Left lung (tissue), 10 donors: ENCODE results near the gene IDI1. TPM values are rescaled to one million over a fixed set of nuclear protein-coding genes. Genes with fewer than 3 reads are reported as not detected.
"Not testable (repeated sequence)": the region's sequence is repeated elsewhere in the genome, so short reads cannot be mapped to it uniquely, and the experiment has no call there.

Source experiments
- ATAC-seq: fragments of 200-7000 bp; cut with Tn5 transposase; one replicate; pipeline ENCODE4 v1.9.1; 2020; ENCODE audit warnings: moderate library complexity
- DNase-seq, 4 donors: peaks; one replicate each; pipeline ENCODE4 v3.0.0-alpha.2; 2013 to 2020
- H3K27ac ChIP-seq, 2 donors: fragments of 200-600 bp; sonication (generic) in 1 of 2; one replicate each; pipeline versions ENCODE4 v1.5.0 to v1.8.0; 2020 to 2021
- H3K27me3 ChIP-seq, 2 donors: fragments of 200-600 bp; sonication (generic) in 1 of 2; one replicate each; pipeline versions ENCODE4 v1.5.0 to v1.8.0; 2020 to 2021
- H3K36me3 ChIP-seq, 2 donors: fragments of 200-600 bp; sonication (generic) in 1 of 2; one replicate each; pipeline versions ENCODE4 v1.5.0 to v1.8.0; 2020 to 2021
- H3K4me1 ChIP-seq, 2 donors: fragments of 200-600 bp; one replicate each; pipeline ENCODE4 v1.8.0; 2021
- H3K4me3 ChIP-seq, 2 donors: fragments of 200-600 bp; sonication (generic) in 1 of 2; one replicate each; pipeline versions ENCODE4 v1.5.0 to v1.8.0; 2020 to 2021; ENCODE audit warnings: mild to moderate bottlenecking in 1 of 2
- H3K9me3 ChIP-seq, 2 donors: fragments of 200-600 bp; sonication (generic) in 1 of 2; one replicate each; pipeline versions ENCODE4 v1.5.0 to v1.8.0; 2020 to 2021
- intact Hi-C, 2 donors: fragments of 100-400 bp; cut with DNase I; formaldehyde crosslinking; loops; one replicate each; pipeline versions ENCODE4 v1.11.2 to v1.14.2; 2022
- polyA plus RNA-seq, 6 donors: library from polyadenylated mRNA; unstranded; fragments of 120-200 nt; gene quantifications; one replicate each; pipeline ENCODE4 v1.2.1, GENCODE V29; 2013; ENCODE audit not compliant: insufficient read length in 6 of 6
- total RNA-seq, 2 donors: library from RNA; stranded (reverse); fragmentation: NEBNext Ultra II Directional; extraction: Animal tissue kit (Norgen Biotek cat#: 25700); gene quantifications; one replicate each; pipeline ENCODE4 v1.2.1, GENCODE V29; 2021
- TF ChIP-seq, protein P1 (sequence below), 2 donors: fragments of 200-600 bp; sonication (generic) in 1 of 2; IDR thresholded peaks; one replicate each; pipeline versions ENCODE4 v1.5.0 to v1.8.0; 2021; ENCODE audit warnings: antibody characterized with exemption in 2 of 2
- donor health status: DM: no; HTN: yes; CAD: no.
- donor health status: DM: no; HTN: no; CAD: no.

Gene IDI1
- total and polyA plus RNA-seq, 8 donors: 43.7 to 101 (median 62.6) TPM

DNA sequence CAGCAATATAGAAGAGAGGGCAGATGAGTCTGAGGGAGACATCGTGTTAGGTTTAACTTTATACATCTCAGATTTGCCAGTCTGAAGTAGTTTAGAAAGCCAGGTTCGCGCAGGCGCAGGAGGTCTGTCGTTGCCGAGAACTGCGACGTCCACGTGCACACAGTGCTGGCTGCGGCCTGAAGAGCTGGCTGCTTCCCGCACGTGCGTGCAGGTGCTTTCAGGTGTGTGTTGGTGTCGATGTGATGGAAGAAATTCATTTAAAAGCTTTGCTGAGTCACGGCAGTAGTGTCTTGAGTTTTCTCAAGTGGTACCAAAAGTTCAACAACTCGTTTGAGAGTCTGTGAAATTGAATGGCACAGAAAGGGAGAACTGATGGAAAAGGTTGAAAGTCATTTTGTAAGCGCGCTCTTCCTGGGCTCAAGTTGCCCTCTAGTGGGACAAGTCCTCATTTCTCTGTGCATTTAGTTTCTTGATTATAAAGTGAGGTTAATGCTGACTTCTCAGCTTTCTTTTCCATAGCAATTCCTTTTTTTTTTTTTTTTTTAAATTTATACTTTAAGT is 25.9 kb upstream of the IDI1 start:
- DNase-seq (peak; percentile 26 to 86 (median 76)), ATAC-seq (peak; percentile 92)
- H3K4me3 ChIP-seq: no peak overlapping the region
- no peaks in the 10 kb centered on the region for H3K27me3 ChIP-seq
- peaks cover 0 to 5% of the 10 kb centered on the region in 2 donors for H3K4me1 ChIP-seq
- TF ChIP-seq, protein P1, sequence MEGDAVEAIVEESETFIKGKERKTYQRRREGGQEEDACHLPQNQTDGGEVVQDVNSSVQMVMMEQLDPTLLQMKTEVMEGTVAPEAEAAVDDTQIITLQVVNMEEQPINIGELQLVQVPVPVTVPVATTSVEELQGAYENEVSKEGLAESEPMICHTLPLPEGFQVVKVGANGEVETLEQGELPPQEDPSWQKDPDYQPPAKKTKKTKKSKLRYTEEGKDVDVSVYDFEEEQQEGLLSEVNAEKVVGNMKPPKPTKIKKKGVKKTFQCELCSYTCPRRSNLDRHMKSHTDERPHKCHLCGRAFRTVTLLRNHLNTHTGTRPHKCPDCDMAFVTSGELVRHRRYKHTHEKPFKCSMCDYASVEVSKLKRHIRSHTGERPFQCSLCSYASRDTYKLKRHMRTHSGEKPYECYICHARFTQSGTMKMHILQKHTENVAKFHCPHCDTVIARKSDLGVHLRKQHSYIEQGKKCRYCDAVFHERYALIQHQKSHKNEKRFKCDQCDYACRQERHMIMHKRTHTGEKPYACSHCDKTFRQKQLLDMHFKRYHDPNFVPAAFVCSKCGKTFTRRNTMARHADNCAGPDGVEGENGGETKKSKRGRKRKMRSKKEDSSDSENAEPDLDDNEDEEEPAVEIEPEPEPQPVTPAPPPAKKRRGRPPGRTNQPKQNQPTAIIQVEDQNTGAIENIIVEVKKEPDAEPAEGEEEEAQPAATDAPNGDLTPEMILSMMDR (IDR thresholded peaks at IDR 0.05): peak; percentile 12 to 19
- H3K36me3 ChIP-seq: peaks cover 0 to 68% of the 10 kb centered on the region in 2 donors
- no peak overlapping the region for H3K27ac ChIP-seq
- H3K9me3 ChIP-seq: no peaks in the 10 kb centered on the region
- intact Hi-C loops: no loop called here

GRCh38 chr10:1074052-1074747 is 25.3 kb upstream of the IDI1 start:
- Histone ChIP-seq H3K4me3 (no peak overlapping the region), H3K9me3 (no peaks in the 10 kb centered on the region), H3K36me3 (peaks cover 0 to 61% of the 10 kb centered on the region in 2 donors), H3K27ac (no peak overlapping the region), H3K4me1 (peaks cover 0 to 12% of the 10 kb centered on the region in 2 donors), H3K27me3 (no peaks in the 10 kb centered on the region)
- no peak for ATAC-seq
- intact Hi-C loops: no loop called here
- TF ChIP-seq, protein P1 (IDR thresholded peaks at IDR 0.05): no peak
- no peak for DNase-seq

- H3K4me1 ChIP-seq: peaks cover 0 to 16% of the 10 kb centered on the region in 2 donors
- no peaks in the 10 kb centered on the region for H3K9me3 ChIP-seq
- intact Hi-C loops: no loop called here
- ATAC-seq (no peak), DNase-seq (no peak)
- H3K27ac ChIP-seq: no peak overlapping the region
- H3K4me3 ChIP-seq: no peak overlapping the region
- TF ChIP-seq, protein P1 (IDR thresholded peaks at IDR 0.05): no peak
- H3K36me3 ChIP-seq: peaks cover 0 to 31% of the 10 kb centered on the region in 2 donors
- H3K27me3 ChIP-seq: no peaks in the 10 kb centered on the region
Observed at GRCh38 chr10:1070919-1071318, 22.0 kb upstream of the IDI1 start.

DNA sequence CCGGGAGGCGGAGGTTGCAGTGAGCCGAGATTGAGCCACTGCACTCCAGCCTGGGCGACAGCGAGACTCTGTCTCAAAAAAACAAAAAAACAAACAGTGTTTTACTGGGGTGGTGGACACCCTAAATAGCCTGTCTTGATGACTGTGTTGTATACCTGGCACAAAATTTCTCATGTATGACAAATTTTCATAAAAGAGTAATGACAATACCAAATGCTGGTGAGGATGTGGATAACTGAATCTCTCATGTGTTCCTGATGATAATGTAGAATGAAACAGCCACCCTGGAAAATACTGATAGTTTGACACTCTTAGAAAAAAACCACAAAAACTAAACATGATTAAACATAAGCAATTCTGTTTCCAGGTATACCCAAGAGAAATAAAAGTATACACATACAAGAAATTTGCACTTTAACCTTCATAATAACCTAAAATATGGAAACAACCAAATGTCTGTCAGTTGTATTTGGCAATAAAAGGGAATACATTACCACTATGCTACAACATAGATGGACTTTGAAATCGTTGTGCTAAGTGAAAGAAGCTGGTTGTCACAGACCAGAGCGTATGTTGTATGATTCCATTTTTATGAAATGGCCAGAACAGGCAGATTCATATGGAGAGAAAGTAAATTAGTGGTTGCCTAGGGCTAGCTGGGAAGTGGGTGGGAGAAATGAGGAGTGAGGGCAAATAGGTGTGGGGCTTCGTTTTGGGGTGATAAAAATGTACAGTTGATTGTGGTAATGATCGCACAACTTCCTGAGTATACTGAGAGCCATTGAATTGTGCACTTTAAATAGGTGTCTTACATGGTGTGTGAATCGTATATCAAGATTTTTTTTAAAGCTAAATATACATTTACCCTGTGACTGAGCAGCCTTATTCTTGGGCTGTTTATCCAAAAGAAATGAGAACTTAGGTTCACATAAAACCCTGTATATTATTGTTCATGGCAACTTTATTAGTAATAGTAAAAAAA is 19.8 kb upstream of the IDI1 start:
- Histone ChIP-seq H3K36me3 (peaks cover 0 to 21% of the 10 kb centered on the region in 2 donors), H3K4me3 (no peak overlapping the region), H3K4me1 (peaks cover 0 to 28% of the 10 kb centered on the region in 2 donors), H3K9me3 (no peaks in the 10 kb centered on the region), H3K27me3 (no peaks in the 10 kb centered on the region), H3K27ac (no peak overlapping the region)
- TF ChIP-seq, protein P1 (IDR thresholded peaks at IDR 0.05): no peak
- ATAC-seq: no peak
- DNase-seq: no peak
- intact Hi-C loops: no loop called here

DNA sequence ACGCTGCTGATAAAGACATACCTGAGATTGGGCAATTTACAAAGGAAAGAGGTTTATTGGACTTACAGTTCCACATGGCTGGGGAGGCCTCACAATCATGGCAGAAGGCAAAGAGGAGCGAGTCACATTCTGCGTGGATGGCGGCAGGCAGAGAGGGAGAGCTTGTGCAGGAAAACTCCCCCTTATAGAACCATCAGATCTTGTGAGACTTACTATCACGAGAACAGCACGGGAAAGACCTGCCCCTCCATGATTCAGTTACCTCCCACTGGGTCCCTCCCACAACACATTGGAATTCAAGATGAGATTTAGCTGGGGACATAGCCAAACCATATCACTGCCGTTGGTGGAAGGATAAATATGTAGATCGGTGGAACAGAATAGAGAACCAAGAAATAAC is 17.8 kb upstream of the IDI1 start:
- DNase-seq, intact Hi-C loops, H3K4me3 ChIP-seq, H3K27me3 ChIP-seq, H3K9me3 ChIP-seq, ATAC-seq, H3K27ac ChIP-seq, H3K36me3 ChIP-seq: not testable (repeated sequence)
- peaks cover 0 to 47% of the 10 kb centered on the region in 2 donors for H3K4me1 ChIP-seq
